GM21515 (cell line): Measurements from ENCODE around the gene RASSF6.
"Not testable (repeated sequence)": the region's sequence is repeated elsewhere in the genome, so short reads cannot be mapped to it uniquely, and the experiment has no call there.

Experiments used
- ATAC-seq: cut with Tn5 transposase; IDR thresholded peaks from one replicate; pipeline ENCODE4 v1.9.1; 2021; ENCODE audit not compliant: unreplicated experiment

The RASSF6 gene

DNA sequence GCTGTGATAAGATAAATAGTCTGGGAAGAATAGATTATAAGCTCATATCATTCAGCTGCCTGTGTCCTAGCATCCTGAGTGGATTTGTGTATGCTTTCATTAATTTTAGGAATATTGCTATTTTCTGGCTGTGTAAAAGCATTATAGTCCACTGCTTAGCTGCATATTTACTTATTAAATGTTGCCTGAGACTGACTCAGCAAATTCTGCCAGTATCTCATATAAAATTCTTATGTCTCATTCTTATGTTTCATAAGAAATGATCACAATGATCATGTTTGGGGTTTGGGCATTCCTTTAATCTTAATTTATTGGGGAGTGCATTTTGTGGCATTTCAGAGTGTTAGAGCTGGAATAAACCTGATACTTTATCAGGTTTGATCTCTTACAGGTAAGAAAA lies 34.9 kb downstream of the RASSF6 start:
- no peak for ATAC-seq

DNA sequence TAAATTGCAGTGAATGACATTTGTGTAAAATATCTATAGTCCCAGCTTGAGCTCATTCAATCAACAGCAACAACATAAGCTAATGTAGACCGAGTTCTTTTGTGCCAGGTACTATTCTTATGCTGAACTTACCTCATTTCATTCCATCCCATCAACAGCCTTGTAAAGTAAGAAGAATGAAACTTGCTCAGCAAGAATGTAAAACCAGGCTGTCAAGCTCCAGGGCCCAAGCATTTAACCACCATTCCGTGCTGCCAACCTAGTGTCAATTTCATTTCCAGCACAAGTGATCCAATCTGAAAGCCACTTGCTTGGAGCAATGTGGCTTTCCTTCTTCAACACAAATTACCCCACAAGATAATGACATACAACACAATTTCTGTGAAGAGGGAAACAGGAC lies 36.6 kb downstream of the RASSF6 start:
- no peak for ATAC-seq

DNA sequence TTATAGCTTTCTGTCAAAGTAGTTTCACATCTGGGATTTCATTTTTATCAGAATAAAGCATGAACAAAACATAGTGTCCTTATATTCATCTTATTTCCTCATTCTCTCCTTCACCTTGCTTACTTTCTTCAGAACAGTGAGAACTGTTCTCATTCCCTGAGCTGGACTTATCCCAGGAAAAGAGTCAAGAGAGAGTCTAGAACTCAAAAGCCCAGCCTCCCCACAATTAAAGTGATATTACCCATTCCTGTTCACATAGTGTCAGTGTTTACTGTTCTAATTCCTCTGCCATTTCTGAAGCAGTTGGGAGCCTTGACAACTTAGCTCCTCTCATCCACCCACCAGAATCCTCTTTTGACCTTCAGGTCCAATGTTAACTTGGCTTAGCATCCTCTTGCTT lies 42.9 kb downstream of the RASSF6 start:
- ATAC-seq = no peak

DNA sequence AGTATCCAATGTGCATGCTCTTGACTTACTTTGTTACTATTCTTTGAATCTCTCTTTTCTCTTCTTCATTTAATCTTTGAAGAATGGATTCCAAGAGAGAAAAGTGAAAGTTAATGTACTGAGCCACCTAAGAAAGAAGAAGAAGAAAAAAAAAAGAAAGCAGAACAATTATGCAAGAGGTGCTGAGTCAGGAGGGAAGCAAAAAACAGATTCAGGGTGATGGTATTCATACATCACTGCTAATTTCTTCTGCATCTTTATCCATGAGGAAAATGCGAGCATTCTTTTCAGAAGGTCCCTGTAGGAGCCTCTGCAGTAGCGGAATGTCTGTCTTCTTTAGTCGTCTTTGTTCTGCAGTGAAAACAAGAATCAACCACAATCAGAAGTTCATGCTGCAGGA lies 43.9 kb downstream of the RASSF6 start:
- no peak for ATAC-seq

DNA sequence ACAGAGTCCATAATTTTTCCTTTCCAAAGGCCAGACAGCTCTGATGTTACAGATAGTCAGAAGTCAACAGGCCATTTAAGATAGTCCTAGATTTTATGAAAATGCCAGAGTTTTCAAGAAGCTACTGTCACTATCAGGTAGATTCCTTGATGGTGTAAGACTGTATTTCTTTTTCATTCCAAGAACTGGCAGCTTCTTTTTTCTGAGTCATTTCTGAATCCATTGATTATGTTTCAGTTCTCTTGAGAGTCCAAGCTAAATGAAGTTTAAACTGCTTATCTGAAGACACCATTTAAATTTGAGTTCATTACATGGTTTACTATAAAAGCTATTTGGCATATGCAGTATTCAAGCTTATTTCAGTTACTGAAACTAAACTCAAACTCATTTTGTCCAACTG lies 44.6 kb downstream of the RASSF6 start:
- no peak for ATAC-seq

DNA sequence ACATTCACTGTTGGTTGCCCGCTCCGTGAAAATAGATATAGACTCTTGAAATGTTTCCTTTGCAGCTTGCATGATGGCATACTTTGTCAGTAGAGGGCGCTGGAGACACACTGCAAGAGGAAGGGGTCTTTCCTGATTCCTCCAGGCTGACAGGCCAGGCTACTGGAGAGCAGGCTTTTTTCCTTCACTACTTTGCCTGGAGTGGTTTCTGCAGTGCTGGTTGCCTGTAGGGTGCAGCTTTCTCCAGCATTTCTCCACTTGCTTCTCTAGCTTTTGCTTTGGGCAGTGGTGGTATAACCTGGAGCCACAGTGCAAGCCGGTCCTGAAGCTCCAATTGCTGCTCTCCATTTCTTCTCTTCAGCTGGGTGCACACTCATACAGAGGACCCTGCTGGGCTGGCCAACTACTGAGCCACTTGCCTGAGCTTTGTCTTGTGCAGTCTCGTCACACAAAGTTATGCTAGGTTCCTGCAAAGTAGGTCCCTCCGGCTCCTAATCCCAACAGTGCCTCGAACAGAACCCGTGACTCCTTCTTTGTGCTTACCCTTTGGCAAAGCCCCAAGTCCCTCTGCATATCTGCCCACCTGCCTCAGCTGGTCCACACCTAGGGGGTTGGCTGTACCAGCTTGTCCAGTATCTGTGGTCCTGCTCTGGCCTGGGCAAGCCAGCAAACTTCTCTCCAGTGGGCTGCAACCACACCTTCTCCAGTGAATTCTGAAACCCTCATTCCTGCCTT lies 46.3 kb downstream of the RASSF6 start:
- ATAC-seq = peak; percentile 82

DNA sequence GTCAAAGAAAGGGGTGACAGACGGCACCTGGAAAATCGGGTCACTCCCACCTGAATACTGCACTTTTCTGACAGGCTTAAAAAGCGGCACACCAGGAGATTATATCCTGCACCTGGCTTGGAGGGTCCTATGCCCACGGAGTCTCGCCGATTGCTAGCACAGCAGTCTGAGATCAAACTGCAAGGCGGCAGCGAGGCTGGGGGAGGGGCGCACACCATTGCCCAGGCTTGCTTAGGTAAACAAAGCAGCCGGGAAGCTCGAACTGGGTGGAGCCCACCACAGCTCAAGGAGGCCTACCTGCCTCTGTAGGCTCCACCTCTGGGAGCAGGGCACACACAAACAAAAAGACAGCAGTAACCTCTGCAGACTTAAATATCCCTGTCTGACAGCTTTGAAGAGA lies 69.4 kb downstream of the RASSF6 start:
- ATAC-seq = not testable (repeated sequence)

DNA sequence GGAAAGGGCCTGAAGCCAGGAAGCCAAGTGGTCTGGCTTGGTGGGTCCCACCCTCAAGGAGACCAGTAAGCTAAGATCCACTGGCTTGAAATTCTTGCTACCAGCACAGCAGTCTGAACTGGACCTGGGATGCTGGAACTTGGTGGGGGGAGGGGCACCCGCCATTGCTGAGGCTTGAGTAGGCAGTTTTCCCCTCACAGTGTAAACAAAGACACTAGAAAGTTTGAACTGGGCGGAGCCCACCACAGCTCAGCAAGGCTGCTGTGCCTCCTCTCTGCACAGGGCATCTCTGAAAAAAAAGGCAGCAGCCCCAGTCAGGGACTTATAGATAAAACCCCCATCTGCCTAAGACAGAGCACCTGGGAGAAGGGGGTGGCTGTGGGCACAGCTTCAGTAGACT lies 75.6 kb downstream of the RASSF6 start:
- no peak for ATAC-seq

DNA sequence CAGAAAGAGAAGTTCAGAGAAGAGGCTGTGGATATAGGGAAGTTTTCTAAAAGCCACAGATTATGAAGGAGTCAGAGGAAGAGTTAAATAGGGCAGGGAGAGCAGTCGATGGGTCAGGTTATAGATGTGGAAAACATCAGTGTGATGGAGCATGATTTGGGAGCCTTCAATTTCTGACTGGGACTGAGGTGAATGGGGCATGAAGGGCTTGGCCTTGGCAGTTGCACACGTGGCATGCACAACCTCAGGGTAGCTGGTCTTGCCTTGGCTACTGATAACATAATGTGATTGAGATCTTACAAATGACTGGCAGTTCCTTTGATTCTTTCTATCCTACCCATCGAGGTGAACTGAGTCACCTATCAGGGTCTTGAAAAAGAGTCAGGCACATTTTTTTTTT lies 79.0 kb downstream of the RASSF6 start:
- no peak for ATAC-seq

DNA sequence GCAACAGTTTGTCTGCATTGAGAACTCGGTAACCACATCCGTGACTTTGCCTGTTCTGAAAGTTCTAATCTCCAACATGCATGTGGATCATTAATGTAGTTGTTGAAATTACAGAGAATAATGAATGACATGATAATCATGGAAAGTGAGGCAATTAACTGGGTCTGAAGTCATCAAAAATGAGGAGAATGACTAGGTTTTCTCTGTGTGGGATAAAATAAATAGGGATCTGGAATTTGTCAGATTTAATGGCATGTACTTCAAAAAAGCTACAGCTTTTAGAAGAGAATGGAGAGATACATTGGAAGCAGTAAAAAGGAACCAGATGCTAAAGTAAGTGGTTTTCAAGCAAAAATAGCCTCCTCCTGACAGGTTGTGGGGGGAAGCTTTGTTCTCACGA lies 79.4 kb downstream of the RASSF6 start:
- no peak for ATAC-seq

DNA sequence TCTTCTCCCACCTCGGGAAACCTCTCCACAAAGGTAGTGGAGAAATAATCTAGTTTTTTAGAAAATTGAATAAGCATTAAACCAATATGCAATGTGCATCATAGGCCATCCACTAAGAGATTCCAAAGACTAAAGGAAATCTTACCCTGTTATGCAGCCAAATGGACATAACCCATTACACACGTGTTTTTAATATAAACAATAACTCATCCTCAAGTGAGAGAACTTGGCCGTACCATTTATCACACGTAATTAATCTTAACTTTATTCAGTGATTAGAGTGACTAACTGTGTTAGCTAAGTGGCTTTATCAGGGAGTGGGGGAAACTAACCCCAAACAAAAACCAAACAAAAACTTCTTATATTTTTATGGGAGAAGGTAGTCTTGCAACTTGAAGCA lies 80.8 kb downstream of the RASSF6 start:
- no peak for ATAC-seq

DNA sequence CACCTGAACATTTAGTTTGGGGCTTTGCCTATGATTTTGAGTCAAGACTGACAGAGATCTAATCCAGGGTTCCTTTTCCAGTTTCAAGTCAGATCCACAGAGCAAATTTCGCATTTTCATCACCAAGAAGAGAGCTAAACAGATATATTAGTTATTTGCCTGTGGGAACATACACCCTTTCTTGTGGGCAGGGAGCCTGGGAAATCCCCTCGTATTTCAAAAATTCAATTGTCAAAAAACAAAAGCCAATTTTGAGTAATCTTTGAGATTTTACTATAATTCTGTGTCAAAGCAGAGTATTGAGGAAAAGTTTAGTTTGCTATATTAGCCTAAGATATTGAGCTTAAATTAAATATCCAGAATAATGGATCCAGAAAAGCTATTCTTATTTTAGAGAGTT lies 82.1 kb downstream of the RASSF6 start:
- ATAC-seq = no peak

DNA sequence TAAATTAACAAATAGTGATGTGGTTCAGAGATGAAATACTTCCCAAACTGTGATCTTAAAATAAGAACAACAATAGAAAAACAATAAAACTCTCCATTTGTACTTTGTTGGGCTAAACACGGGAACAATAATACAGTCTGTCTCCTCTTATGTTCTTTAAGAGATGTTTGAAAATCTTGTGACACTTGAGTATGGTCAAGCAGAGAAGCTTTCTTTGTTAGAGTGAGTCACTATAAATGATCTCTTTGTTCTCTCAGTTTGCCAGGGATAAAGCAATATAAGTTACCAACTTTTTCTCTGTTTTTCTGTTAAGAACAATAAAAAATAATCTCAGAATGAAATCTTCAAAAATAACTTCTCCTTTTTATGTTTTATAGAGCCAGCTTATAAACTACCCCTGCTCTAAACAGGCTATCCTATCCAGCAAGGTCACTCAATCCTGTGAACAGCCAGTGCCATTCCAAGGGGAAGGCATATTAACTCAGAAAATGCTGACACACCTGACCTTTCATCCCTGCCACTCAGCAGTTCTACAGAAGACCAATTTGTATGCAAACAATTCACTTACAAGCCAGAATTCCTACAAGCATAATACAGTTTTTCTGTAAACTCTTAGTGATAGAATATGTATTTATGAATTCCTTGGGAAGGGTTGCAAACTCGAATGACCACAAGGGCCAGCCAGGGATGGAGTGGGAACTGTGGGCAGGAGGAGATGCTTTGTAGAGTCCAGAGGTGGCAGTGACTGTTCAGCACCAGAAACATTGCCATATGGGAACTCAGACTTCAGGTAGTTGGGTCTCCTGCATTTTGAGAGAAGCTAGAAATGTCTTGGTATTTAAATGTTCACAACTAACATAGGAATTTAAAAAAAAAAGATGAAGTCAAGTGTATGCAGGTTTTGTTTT lies 86.5 kb downstream of the RASSF6 start:
- no peak for ATAC-seq

DNA sequence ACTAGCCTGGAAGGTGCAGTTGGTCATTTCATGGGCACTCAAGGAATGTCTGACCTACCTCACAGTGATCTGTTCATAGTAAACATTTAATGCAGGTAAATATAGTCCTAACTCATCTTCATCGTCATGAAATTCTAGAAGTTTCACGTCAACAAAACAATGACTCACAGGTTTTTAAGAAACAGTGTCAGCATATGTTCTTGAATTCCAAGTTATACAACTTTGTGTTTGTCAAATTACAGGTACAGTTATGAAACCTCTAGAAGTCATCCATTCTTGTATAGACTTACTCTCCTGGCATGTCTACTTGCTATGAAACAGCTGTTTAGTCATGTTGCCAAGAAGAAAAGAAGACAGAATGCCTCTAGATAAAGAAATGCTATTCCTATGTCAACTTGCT lies 92.1 kb downstream of the RASSF6 start:
- no peak for ATAC-seq

DNA sequence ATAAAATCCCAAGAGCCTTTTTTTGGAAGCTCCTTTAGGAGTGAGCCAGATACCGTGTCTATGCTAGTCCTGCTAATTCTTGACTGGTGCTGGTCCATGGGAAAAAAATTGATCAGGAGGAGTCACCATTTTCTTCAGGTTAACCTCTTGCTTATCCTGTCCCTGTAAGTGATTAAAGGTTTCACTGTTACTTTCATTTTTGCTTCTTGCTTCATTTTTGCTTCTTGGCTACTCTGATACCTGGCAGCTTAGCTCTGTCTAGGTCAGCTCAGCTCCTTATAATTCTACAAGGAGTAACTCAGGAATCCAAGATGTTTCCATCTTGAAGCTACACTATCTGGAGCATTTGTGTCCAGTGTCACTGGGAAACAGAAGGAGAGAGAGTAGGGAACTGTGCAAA lies 93.0 kb downstream of the RASSF6 start:
- peak; percentile 76 for ATAC-seq

DNA sequence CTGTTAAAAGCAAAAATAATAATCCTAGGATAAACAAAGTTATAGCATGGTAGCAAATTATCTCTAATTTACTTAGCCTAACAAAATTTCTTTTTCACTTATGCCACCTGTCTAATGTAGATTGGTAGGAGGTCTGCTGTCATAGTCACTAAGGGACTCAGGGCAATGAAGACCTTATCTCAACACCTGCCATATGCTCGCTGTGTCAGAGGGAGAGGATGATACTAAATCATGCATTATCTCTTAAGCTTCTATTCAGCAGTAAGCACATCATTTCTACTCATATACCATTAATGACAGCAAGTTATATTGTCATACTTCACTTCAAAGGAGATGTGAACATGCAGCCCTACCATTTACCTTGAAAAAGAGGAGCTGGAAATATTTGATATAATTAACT lies 94.6 kb downstream of the RASSF6 start:
- no peak for ATAC-seq

DNA sequence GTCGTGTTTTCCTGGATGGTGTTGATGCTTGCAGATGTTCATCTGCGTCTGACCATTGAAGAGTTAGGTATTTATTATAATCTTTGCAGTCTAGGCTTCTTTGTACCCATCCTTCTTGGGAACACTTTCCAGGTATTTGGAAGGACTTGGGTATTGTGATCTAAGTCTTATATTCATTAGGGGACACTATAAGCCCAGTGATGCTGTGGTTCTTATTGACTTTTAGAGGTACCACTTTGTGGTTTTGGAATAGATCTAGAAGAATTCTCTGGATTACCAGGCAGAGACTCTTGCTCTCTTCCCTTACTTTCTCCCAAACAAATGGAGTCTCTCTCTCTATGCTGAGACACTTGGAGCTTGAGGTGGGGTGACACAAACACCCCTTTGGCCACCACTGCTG lies 97.1 kb downstream of the RASSF6 start:
- ATAC-seq = no peak
